ENCODE results near the gene RBM19.

RBM19 gene

GRCh38 chr12:113875691-113876090, 90.4 kb downstream of the RBM19 start:
- no peak for DNase-seq

GRCh38 chr12:113874999-113875561, 91.0 kb downstream of the RBM19 start:
- no peak for DNase-seq

- DNase-seq, result no peak
Measured at GRCh38 chr12:113874326-113874725, 91.8 kb downstream of the RBM19 start.

GRCh38 chr12:113873740-113874139, 92.4 kb downstream of the RBM19 start:
- DNase-seq, result no peak

- DNase-seq, result no peak
Measured at GRCh38 chr12:113870890-113871289, 95.2 kb downstream of the RBM19 start.

- no peak for DNase-seq
Measured at GRCh38 chr12:113870035-113870434, 96.1 kb downstream of the RBM19 start.

GRCh38 chr12:113868365-113868764, 97.8 kb downstream of the RBM19 start:
- no peak for DNase-seq

- DNase-seq, result peak; percentile 12
Measured at GRCh38 chr12:113867258-113867657, 98.9 kb downstream of the RBM19 start.

GRCh38 chr12:113866496-113866895, 99.6 kb downstream of the RBM19 start:
- no peak for DNase-seq

- DNase-seq, result no peak
Measured at GRCh38 chr12:113863455-113863845, 102.7 kb downstream of the RBM19 start.

GRCh38 chr12:113862590-113863454, 103.3 kb downstream of the RBM19 start:
- DNase-seq, result no peak

- DNase-seq, result no peak
Measured at GRCh38 chr12:113861708-113862312, 104.3 kb downstream of the RBM19 start.

GRCh38 chr12:113860950-113861349, 105.2 kb downstream of the RBM19 start:
- DNase-seq, result no peak

- DNase-seq, result peak; percentile 82
Measured at GRCh38 chr12:113860059-113860820, 105.9 kb downstream of the RBM19 start.

- no peak for DNase-seq
Measured at GRCh38 chr12:113858841-113859386, 107.2 kb downstream of the RBM19 start.

- DNase-seq, result no peak
Measured at GRCh38 chr12:113857371-113857770, 108.8 kb downstream of the RBM19 start.

- no peak for DNase-seq
Measured at GRCh38 chr12:113855998-113856397, 110.1 kb downstream of the RBM19 start.

- DNase-seq, result no peak
Measured at GRCh38 chr12:113854385-113855142, 111.6 kb downstream of the RBM19 start.

- peak; percentile 39 for DNase-seq
Measured at GRCh38 chr12:113853491-113853890, 112.6 kb downstream of the RBM19 start.

- peak; percentile 39 for DNase-seq
Measured at GRCh38 chr12:113852695-113853490, 113.2 kb downstream of the RBM19 start.

- DNase-seq, result peak; percentile 73
Measured at GRCh38 chr12:113852264-113852663, 113.9 kb downstream of the RBM19 start.
